CD14-positive monocyte (primary cell): ENCODE results near the gene CUL1. TPM values are rescaled to one million over a fixed set of nuclear protein-coding genes. Genes with fewer than 3 reads are reported as not detected.

Experiments used
- DNase-seq, 3 donors: peaks; one replicate each; pipeline ENCODE4 v3.0.0-alpha.2; 2011 to 2022
- H2AFZ ChIP-seq: 2 replicates; pipeline ENCODE4 v1.6.0; 2012; ENCODE audit warnings: mild to moderate bottlenecking, low read depth, low read length, inconsistent platforms; ENCODE audit not compliant: insufficient read depth, poor library complexity, severe bottlenecking
- H3K27ac ChIP-seq, 2 donors: 1 replicate in 1 of 2; 2 replicates in 1 of 2; pipeline ENCODE4 v1.5.1; 2012 to 2013; ENCODE audit warnings: low read length in 2 of 2, control low read depth in 1 of 2, inconsistent platforms in 1 of 2, low read depth in 1 of 2, mild to moderate bottlenecking in 1 of 2
- H3K27me3 ChIP-seq, 2 donors: one replicate each; pipeline versions ENCODE4 v1.6.0 to v1.6.1; 2011 to 2013; ENCODE audit warnings: low read length in 2 of 2; ENCODE audit not compliant: control insufficient read depth in 2 of 2, insufficient read depth in 2 of 2
- H3K36me3 ChIP-seq, 2 donors: replicated peaks in 1 of 2; 1 replicate in 1 of 2; 2 replicates in 1 of 2; pipeline versions ENCODE4 v1.5.1 to v1.6.1; 2012 to 2013; ENCODE audit warnings: low read length in 2 of 2, control low read depth in 1 of 2, inconsistent platforms in 1 of 2, mild to moderate bottlenecking in 1 of 2; ENCODE audit not compliant: insufficient read depth in 2 of 2, control insufficient read depth in 1 of 2
- H3K4me1 ChIP-seq, 2 donors: 1 replicate in 1 of 2; 2 replicates in 1 of 2; pipeline versions ENCODE4 v1.5.1 to v1.6.1; 2012 to 2013; ENCODE audit warnings: low read length in 2 of 2, control low read depth in 1 of 2, inconsistent platforms in 1 of 2, mild to moderate bottlenecking in 1 of 2, moderate library complexity in 1 of 2; ENCODE audit not compliant: insufficient read depth in 2 of 2, control insufficient read depth in 1 of 2
- H3K4me2 ChIP-seq: replicated peaks from 2 replicates; pipeline ENCODE3; 2012; ENCODE audit warnings: low read length, moderate library complexity, mild to moderate bottlenecking; ENCODE audit not compliant: poor library complexity, severe bottlenecking; ENCODE audit errors: extremely low read depth
- H3K4me3 ChIP-seq, 3 experiments: fragments of 200-600 bp in 1 of 3; sonication (generic) in 1 of 3; replicated peaks in 1 of 3; 1 replicate in 2 of 3; 2 replicates in 1 of 3; pipeline ENCODE4 v1.5.1; 2011 to 2013; ENCODE audit warnings: low read length in 3 of 3, mild to moderate bottlenecking in 3 of 3, control low read depth in 2 of 3, low read depth in 2 of 3, inconsistent platforms in 1 of 3, moderate library complexity in 1 of 3
- H3K79me2 ChIP-seq: 2 replicates; pipeline ENCODE4 v1.6.0; 2012; ENCODE audit warnings: mild to moderate bottlenecking, control low read depth, inconsistent platforms, low read length, moderate library complexity; ENCODE audit not compliant: insufficient read depth
- H3K9ac ChIP-seq: 2 replicates; pipeline ENCODE4 v1.6.0; 2017; ENCODE audit warnings: low read length, mild to moderate bottlenecking; ENCODE audit not compliant: insufficient read depth, poor library complexity, severe bottlenecking
- H3K9me3 ChIP-seq, 2 donors: replicated peaks in 1 of 2; 1 replicate in 1 of 2; 2 replicates in 1 of 2; pipeline versions ENCODE4 v1.5.1 to v1.6.1; 2012 to 2013; ENCODE audit warnings: low read length in 2 of 2, control low read depth in 1 of 2; ENCODE audit not compliant: control insufficient read depth in 1 of 2, insufficient read depth in 1 of 2
- H4K20me1 ChIP-seq: 2 replicates; pipeline ENCODE4 v1.6.0; 2012; ENCODE audit warnings: mild to moderate bottlenecking, low read length, control low read depth, moderate library complexity; ENCODE audit not compliant: insufficient read depth
- H3K27ac Mint-ChIP-seq, 7 donors: one replicate each; pipeline ENCODE4 v1.8.0; 2020; ENCODE audit warnings: mild to moderate bottlenecking in 7 of 7, mixed read lengths in 7 of 7, moderate library complexity in 6 of 7, inconsistent platforms in 2 of 7
- H3K27me3 Mint-ChIP-seq, 3 donors: one replicate each; pipeline ENCODE4 v1.8.0; 2021 to 2022; ENCODE audit warnings: low read depth in 3 of 3, mild to moderate bottlenecking in 3 of 3, mixed read lengths in 3 of 3, moderate library complexity in 3 of 3, inconsistent platforms in 1 of 3
- H3K36me3 Mint-ChIP-seq, 2 donors: one replicate each; pipeline ENCODE4 v1.8.0; 2020; ENCODE audit warnings: mixed read lengths in 2 of 2, inconsistent platforms in 1 of 2, mild to moderate bottlenecking in 1 of 2
- H3K4me1 Mint-ChIP-seq: one replicate; pipeline ENCODE4 v1.8.0; 2020; ENCODE audit warnings: mild to moderate bottlenecking, mixed read lengths
- H3K4me3 Mint-ChIP-seq, 2 donors: one replicate each; pipeline ENCODE4 v1.8.0; 2020; ENCODE audit warnings: mild to moderate bottlenecking in 2 of 2, mixed read lengths in 2 of 2, moderate library complexity in 1 of 2
- H3K9me3 Mint-ChIP-seq, 7 donors: one replicate each; pipeline ENCODE4 v1.8.0; 2020 to 2022; ENCODE audit warnings: mixed read lengths in 7 of 7, mild to moderate bottlenecking in 6 of 7, moderate library complexity in 6 of 7, inconsistent platforms in 2 of 7
- WGBS: methylation state at CpG from one replicate; pipeline ENCODE4 v1.1.5; 2013; ENCODE audit warnings: missing lambda C conversion rate; ENCODE audit not compliant: insufficient coverage; 5-methylcytosine and 5-hydroxymethylcytosine counted together
- intact Hi-C, 2 donors: fragments of 100-400 bp; cut with micrococcal nuclease; formaldehyde crosslinking; loops; one replicate each; pipeline versions ENCODE4 v1.15.0 to v1.15.1; 2023
- polyA plus RNA-seq, 3 donors: library from polyadenylated mRNA; depleted of rRNA in 1 of 3; unstranded in 2 of 3; stranded (reverse) in 1 of 3; fragments of 300-500 nt in 2 of 3; fragments of >200 nt in 1 of 3; fragmentation: Illumina TruSeq in 2 of 3; gene quantifications; 1 replicate in 2 of 3; 2 replicates in 1 of 3; pipeline ENCODE4 v1.2.3, GENCODE V29; 2012 to 2021
- TF ChIP-seq, protein P1 (sequence below): fragments of 200-600 bp; IDR thresholded peaks from one replicate; pipeline ENCODE4 v1.8.0; 2022; ENCODE audit warnings: antibody characterized with exemption, mild to moderate bottlenecking

The CUL1 gene
- polyA plus RNA-seq, 3 donors = 22.8 to 32.6 (median 23.9) TPM

DNA sequence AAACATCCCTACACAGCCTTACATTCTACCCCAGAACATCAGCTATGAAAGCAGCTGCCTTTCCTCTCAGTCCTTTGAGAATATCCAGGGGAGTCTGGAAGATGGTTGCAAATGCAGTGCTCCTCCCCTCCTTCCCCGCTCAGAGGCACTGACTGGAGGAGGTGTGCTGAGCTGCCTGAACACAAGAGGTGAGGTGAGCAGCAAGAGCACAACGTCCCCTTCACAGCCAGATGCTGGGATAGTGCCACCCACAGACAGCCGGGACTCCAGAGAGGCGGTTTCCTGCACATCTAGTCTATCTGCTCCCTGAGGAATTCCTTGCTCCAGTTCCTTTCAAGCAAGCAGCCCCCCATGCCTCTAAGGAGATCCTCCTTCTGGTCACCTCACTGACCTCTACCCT is 111.2 kb downstream of the CUL1 start:
- Histone ChIP-seq H3K4me1 (no peaks in the 10 kb centered on the region), H3K27ac (peak overlapping the region in 1 of 2 donors; percentile 21), H3K4me3 (no peak overlapping the region), H2AFZ (no peak overlapping the region), H3K79me2 (no peaks in the 10 kb centered on the region), H3K4me2 (no peak overlapping the region), H3K27me3 (no peaks in the 10 kb centered on the region), H4K20me1 (no peaks in the 10 kb centered on the region), H3K9ac (no peak overlapping the region), H3K36me3 (peaks cover 51 to 100% of the 10 kb centered on the region in 2 donors), H3K9me3 (no peaks in the 10 kb centered on the region)
- H3K4me3 Mint-ChIP-seq = no peak overlapping the region
- no peak for DNase-seq
- intact Hi-C loops = no loop called here
- 96% methylated on average over 4 of the region's 4 CpGs for WGBS
- peaks cover 61 to 93% of the 10 kb centered on the region in 2 donors for H3K36me3 Mint-ChIP-seq
- TF ChIP-seq, protein P1, sequence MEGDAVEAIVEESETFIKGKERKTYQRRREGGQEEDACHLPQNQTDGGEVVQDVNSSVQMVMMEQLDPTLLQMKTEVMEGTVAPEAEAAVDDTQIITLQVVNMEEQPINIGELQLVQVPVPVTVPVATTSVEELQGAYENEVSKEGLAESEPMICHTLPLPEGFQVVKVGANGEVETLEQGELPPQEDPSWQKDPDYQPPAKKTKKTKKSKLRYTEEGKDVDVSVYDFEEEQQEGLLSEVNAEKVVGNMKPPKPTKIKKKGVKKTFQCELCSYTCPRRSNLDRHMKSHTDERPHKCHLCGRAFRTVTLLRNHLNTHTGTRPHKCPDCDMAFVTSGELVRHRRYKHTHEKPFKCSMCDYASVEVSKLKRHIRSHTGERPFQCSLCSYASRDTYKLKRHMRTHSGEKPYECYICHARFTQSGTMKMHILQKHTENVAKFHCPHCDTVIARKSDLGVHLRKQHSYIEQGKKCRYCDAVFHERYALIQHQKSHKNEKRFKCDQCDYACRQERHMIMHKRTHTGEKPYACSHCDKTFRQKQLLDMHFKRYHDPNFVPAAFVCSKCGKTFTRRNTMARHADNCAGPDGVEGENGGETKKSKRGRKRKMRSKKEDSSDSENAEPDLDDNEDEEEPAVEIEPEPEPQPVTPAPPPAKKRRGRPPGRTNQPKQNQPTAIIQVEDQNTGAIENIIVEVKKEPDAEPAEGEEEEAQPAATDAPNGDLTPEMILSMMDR = no peak
- H3K4me1 Mint-ChIP-seq = no peaks in the 10 kb centered on the region
- no peaks in the 10 kb centered on the region for H3K9me3 Mint-ChIP-seq
- H3K27me3 Mint-ChIP-seq = no peaks in the 10 kb centered on the region
- peak overlapping the region in 3 of 7 donors; percentile 32 to 52 (median 42) for H3K27ac Mint-ChIP-seq

DNA sequence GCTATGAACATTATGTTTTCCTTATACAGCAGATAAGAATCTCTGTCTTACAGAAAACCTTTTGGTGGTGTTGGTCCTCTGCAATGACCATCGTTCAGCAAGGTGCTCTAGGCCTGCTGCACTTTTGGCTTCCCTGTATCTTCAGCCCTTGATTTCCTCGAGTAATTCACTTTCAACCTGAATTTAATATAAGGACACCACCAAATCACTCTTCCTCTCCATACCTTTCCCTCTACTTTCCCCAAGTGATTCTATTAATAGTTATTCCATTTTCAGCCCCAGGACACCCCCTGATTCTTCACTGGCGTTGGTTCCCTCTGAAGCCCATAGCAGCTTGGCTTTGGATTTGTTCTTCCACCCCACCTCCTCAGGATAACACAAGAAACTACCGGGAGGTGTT is 113.2 kb downstream of the CUL1 start:
- Mint-ChIP-seq H3K27me3 (no peaks in the 10 kb centered on the region), H3K4me3 (no peak overlapping the region), H3K27ac (peak overlapping the region in 2 of 7 donors; percentile 3 to 4), H3K4me1 (no peaks in the 10 kb centered on the region), H3K36me3 (peaks cover 60 to 87% of the 10 kb centered on the region in 2 donors), H3K9me3 (no peaks in the 10 kb centered on the region)
- Histone ChIP-seq H3K9ac (no peak overlapping the region), H2AFZ (no peak overlapping the region), H3K27ac (no peak overlapping the region), H4K20me1 (no peaks in the 10 kb centered on the region), H3K4me2 (no peak overlapping the region), H3K36me3 (peaks cover 51 to 100% of the 10 kb centered on the region in 2 donors), H3K79me2 (no peaks in the 10 kb centered on the region), H3K4me1 (no peaks in the 10 kb centered on the region), H3K4me3 (no peak overlapping the region), H3K9me3 (no peaks in the 10 kb centered on the region), H3K27me3 (no peaks in the 10 kb centered on the region)
- TF ChIP-seq, protein P1 = no peak
- DNase-seq = no peak
- WGBS = 93% methylated on average over 3 of the region's 4 CpGs
- intact Hi-C loops = no loop called here
